Heart right ventricle (tissue), 16 donors: Measurements from ENCODE around the gene CAPN2. TPM values are rescaled to one million over a fixed set of nuclear protein-coding genes. Genes with fewer than 3 reads are reported as not detected.

Experiments used
- ATAC-seq, 8 donors: fragments of 200-7000 bp; cut with Tn5 transposase; one replicate each; pipeline ENCODE4 v1.9.1; 2020; ENCODE audit warnings: mild to moderate bottlenecking in 8 of 8, moderate library complexity in 8 of 8, moderate number of reproducible peaks in 1 of 8
- DNase-seq, 2 donors: peaks; one replicate each; pipeline ENCODE4 v3.0.0-alpha.2; 2020
- H3K27ac ChIP-seq, 10 donors: fragments of 200-600 bp; sonication (generic) in 2 of 10; one replicate each; pipeline versions ENCODE4 v1.5.0 to v1.8.0; 2020 to 2022; ENCODE audit warnings: mild to moderate bottlenecking in 3 of 10
- H3K27me3 ChIP-seq, 7 donors: fragments of 200-600 bp; one replicate each; pipeline ENCODE4 v1.8.0; 2021 to 2022; ENCODE audit warnings: mild to moderate bottlenecking in 2 of 7
- H3K36me3 ChIP-seq, 9 donors: fragments of 200-600 bp; sonication (generic) in 1 of 9; one replicate each; pipeline versions ENCODE4 v1.5.0 to v1.8.0; 2020 to 2022; ENCODE audit warnings: mild to moderate bottlenecking in 2 of 9
- H3K4me1 ChIP-seq, 9 donors: fragments of 200-600 bp; sonication (generic) in 1 of 9; one replicate each; pipeline versions ENCODE4 v1.5.0 to v1.8.0; 2020 to 2022; ENCODE audit warnings: mild to moderate bottlenecking in 4 of 9
- H3K4me3 ChIP-seq, 10 donors: fragments of 200-600 bp; sonication (generic) in 2 of 10; one replicate each; pipeline versions ENCODE4 v1.5.0 to v1.8.0; 2020 to 2022; ENCODE audit warnings: mild to moderate bottlenecking in 7 of 10, moderate library complexity in 2 of 10
- H3K9me3 ChIP-seq, 11 donors: fragments of 200-600 bp in 10 of 11; sonication (generic) in 2 of 11; one replicate each; pipeline versions ENCODE4 v1.5.0 to v1.8.0; 2013 to 2022; ENCODE audit warnings: mild to moderate bottlenecking in 2 of 11, control low read depth in 1 of 11, moderate library complexity in 1 of 11
- CTCF ChIP-seq, 9 donors: fragments of 200-600 bp; sonication (generic) in 2 of 9; IDR thresholded peaks; one replicate each; pipeline versions ENCODE4 v1.5.0 to v1.8.0; 2021 to 2022; ENCODE audit warnings: antibody characterized with exemption in 9 of 9, mild to moderate bottlenecking in 5 of 9, moderate library complexity in 1 of 9
- WGBS, 2 donors: extraction: QIAGEN DNeasy Blood & Tissue Kit; methylation state at CpG; one replicate each; pipeline ENCODE4 v1.1.7; 2013; ENCODE audit warnings: inconsistent platforms in 1 of 2; 5-methylcytosine and 5-hydroxymethylcytosine counted together
- intact Hi-C, 10 donors: fragments of 100-400 bp; cut with DNase I; formaldehyde crosslinking; loops; one replicate each; pipeline versions ENCODE4 v1.11.1 to v1.14.2; 2022
- polyA plus RNA-seq, 2 donors: library from polyadenylated mRNA; stranded (reverse); fragments of 200-250 nt; gene quantifications; one replicate each; pipeline ENCODE4 v1.2.3, GENCODE V29; 2013
- total RNA-seq, 10 donors: library from RNA; stranded (reverse); fragmentation: NEBNext Ultra II Directional in 3 of 10; extraction: Animal tissue kit (Norgen Biotek cat#: 25700) in 3 of 10; gene quantifications; one replicate each; pipeline versions ENCODE4 v1.2.1 to v1.2.4, GENCODE V29; 2021 to 2023
- donor health status: Arrhythmogenic right ventricular cardiomyopathy.
- donor health status: ischemic (EF 13 %, LVEDD 7.1; RV severe dilation, severe dysfunction).
- donor health status: healthy with polysubstance abuse.
- donor health status: DM: no; HTN: yes; CAD: no.
- donor health status: DM: no; HTN: no; CAD: no.
- donor health status: ischemic (EF 25% LVEDD 6.9; RV normal size, moderate dysfunction).
- donor health status: ischemic (EF 25% LVEDD 5.7; RV mildly dilated, moderate dysfunction).
- donor health status: healthy.
- donor health status: DM: yes; HTN: yes; CAD: no.
- donor health status: Ischemic cardiomyopathy.
- donor health status: ischemic (EF 35%, LVEDD 5.7; RV mildly dilated, moderate dysfunction).
- donor health status: nonischemic (EF 11% LVEDD 7.7; RV severe dilation, severe dysfunction).
- donor health status: DM: yes; HTN: yes; CAD: no.
- donor health status: PGD.
- donor health status: ischemic (EF 29% LVEDD 5.4; RV normal size, mild dysfunction).
- donor health status: nonischemic (EF 23%, LVEDD 6.1; RV moderate dilation, normal function).

The CAPN2 gene
- total and polyA plus RNA-seq, 12 donors = 62.4 to 107 (median 77.6) TPM

- H3K27ac ChIP-seq = no peak overlapping the region
- H3K4me3 ChIP-seq = no peak overlapping the region
- WGBS, 2 donors = 91 to 93% methylated on average over 3 of the region's 3 CpGs
- ATAC-seq (no peak), DNase-seq (no peak)
- H3K36me3 ChIP-seq = no peaks in the 10 kb centered on the region
- peaks cover 0 to 6% (median 0%) of the 10 kb centered on the region in 7 donors for H3K27me3 ChIP-seq
- TF ChIP-seq CTCF (IDR thresholded peaks at IDR 0.05) = no peak
- intact Hi-C loops = no loop called here
- no peaks in the 10 kb centered on the region for H3K9me3 ChIP-seq
- no peaks in the 10 kb centered on the region for H3K4me1 ChIP-seq
These were observed 44.7 kb upstream of the CAPN2 start for GRCh38 chr1:223667484-223668182.

- H3K9me3 ChIP-seq = peaks cover 0 to 9% (median 0%) of the 10 kb centered on the region in 11 donors
- 78 to 82% methylated on average over 6 of the region's 6 CpGs for WGBS, 2 donors
- no peak for TF ChIP-seq CTCF (IDR thresholded peaks at IDR 0.05)
- no peak for ATAC-seq
- H3K27me3 ChIP-seq = peaks cover 0 to 6% (median 0%) of the 10 kb centered on the region in 7 donors
- H3K36me3 ChIP-seq = no peaks in the 10 kb centered on the region
- DNase-seq = no peak
- intact Hi-C loops = no loop called here
- no peak overlapping the region for H3K4me3 ChIP-seq
- H3K4me1 ChIP-seq = no peaks in the 10 kb centered on the region
- H3K27ac ChIP-seq = no peak overlapping the region
These were observed 43.1 kb upstream of the CAPN2 start for GRCh38 chr1:223669003-223669795.

GRCh38 chr1:223670458-223671159 is 41.7 kb upstream of the CAPN2 start:
- WGBS, 2 donors = 66 to 70% methylated on average over 7 of the region's 7 CpGs
- no peaks in the 10 kb centered on the region for H3K4me1 ChIP-seq
- DNase-seq = no peak
- peak in 7 of 9 donors; percentile 39 to 56 (median 42) for TF ChIP-seq CTCF (IDR thresholded peaks at IDR 0.05)
- peaks cover 0 to 6% (median 0%) of the 10 kb centered on the region in 7 donors for H3K27me3 ChIP-seq
- ATAC-seq = peak in 1 of 8 donors; percentile 55
- no peak overlapping the region for H3K27ac ChIP-seq
- H3K4me3 ChIP-seq = no peak overlapping the region
- H3K9me3 ChIP-seq = peaks cover 0 to 19% (median 0%) of the 10 kb centered on the region in 11 donors
- no peaks in the 10 kb centered on the region for H3K36me3 ChIP-seq
- intact Hi-C loops = loop anchor here in 2 of 10 donors (5.0 to 10.0 kb wide), 2 partner anchors 536 to 538 kb away; no protein-coding TSS in a partner anchor
